HG03064 (cell line): ENCODE measurements around the gene ZXDC.

Experiments
- ATAC-seq: cut with Tn5 transposase; IDR thresholded peaks from one replicate; pipeline ENCODE4 v1.9.1; 2021; ENCODE audit warnings: low read depth; ENCODE audit not compliant: unreplicated experiment

The ZXDC gene

GRCh38 chr3:126401611-126402160 lies 74.0 kb downstream of the ZXDC start:
- ATAC-seq = no peak

GRCh38 chr3:126399756-126400155 lies 75.9 kb downstream of the ZXDC start:
- no peak for ATAC-seq

- ATAC-seq = no peak
Measured at GRCh38 chr3:126399351-126399735, 76.3 kb downstream of the ZXDC start.

DNA sequence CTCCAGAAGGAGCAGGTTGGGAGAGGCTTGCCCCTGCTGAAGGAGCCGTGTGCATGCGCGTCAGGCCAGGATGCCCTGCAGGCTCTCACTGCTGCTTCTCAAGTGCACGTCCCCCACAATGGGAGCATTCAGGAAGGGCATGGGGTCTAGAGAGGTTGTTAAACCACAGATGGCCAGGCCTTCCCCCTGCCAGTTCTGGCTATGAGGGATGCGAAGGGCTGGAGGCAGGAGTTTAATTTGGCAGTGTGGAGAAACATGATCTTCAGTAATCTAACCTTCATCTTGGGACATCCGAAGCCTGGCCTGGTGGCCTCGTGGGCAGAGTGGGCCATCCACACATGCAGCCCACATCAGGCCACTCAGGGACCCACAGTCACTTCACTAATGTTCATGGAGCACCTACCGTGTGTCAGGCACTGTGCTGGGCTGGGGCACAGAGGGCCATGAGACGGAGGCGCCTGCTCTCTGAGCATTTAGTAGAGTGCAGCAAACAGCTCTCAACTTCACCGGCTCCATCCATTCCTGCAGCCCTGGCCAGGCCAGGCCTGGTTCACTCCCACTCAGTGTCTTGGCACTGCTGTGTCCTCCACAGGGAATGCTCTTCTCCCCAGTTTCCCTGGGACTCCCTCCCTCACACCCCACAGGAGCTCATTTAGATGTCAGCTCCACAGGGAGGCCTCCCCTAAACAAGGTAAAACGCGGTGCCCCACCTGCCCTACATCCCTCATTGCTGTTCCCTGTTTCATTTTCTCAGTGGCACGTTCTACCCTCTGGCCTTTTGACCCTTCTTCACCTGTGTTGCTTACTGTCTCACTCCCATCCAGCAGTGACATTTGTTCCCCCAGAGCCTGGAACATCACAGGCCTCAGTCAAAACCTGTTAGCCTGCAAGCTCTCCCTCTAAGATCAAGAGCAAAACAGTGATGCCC lies 77.0 kb downstream of the ZXDC start:
- ATAC-seq = no peak

- no peak for ATAC-seq
Measured at GRCh38 chr3:126397610-126398422, 77.9 kb downstream of the ZXDC start.

DNA sequence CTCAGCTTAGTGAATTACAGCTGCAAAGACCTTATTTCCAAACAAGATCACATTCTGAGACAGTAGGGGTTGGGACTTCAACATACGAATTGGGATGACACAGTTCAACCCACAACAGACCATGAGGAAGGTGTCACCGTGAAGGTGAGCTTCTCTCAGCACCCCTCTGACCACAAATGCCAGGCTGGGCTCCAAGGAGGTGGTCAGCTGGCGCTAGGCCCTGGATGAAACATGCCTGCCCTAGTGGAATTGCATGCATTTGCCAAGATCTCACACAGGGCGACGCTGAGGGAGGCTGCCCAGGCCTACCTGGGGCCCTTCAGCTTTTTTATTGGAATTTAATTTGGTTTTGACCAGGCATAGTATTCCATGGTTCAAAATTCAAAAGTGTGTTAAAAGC lies 79.2 kb downstream of the ZXDC start:
- no peak for ATAC-seq

DNA sequence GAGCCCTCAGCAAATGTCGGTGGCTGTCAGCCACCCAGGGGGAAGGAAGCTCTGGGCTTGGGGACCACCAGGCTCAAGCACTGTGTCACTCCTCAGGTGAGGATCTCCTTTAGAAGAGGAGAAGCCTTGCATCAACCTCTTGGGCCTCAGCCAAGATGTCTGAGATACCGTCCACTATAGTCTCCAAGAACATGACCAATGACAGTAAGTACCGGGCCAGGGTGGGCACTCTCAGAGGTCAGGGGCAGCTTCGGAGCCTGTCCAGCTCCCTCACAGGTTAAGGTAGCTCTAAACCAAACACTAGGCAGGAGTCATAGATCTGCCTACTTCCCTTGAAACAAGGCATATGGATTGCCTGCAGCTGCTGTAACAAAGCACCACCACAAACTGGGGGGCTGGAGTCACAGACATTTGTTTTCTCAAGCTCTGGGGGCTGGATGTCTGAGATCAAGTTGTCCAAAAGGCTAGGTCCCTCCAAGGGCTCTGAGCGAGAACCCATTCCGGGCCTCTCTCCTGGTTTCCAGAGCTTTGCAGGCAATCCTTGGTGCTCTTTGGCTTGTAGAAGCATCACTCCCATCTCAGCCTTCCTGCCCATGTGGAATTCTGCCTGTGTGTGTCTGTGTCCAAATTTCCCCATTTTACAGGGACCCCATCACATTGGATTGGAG lies 79.7 kb downstream of the ZXDC start:
- ATAC-seq = no peak

DNA sequence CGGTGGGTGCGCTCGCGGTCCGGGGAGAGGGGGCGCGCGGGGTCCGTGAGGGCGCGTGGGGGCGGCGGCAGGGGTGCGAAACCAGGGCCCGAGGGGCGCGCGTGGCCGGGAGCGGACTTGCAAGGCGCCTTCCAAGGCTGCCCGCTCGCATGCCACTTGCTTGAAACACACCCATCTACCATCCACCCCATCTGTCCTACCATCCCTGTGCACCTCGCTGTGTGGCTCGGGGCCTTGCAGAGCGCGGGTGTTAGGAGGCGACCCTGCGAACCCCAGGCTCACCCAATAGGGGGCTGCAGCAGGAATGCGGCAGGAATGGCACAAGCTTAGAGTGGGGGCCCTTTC lies 80.7 kb downstream of the ZXDC start:
- no peak for ATAC-seq

DNA sequence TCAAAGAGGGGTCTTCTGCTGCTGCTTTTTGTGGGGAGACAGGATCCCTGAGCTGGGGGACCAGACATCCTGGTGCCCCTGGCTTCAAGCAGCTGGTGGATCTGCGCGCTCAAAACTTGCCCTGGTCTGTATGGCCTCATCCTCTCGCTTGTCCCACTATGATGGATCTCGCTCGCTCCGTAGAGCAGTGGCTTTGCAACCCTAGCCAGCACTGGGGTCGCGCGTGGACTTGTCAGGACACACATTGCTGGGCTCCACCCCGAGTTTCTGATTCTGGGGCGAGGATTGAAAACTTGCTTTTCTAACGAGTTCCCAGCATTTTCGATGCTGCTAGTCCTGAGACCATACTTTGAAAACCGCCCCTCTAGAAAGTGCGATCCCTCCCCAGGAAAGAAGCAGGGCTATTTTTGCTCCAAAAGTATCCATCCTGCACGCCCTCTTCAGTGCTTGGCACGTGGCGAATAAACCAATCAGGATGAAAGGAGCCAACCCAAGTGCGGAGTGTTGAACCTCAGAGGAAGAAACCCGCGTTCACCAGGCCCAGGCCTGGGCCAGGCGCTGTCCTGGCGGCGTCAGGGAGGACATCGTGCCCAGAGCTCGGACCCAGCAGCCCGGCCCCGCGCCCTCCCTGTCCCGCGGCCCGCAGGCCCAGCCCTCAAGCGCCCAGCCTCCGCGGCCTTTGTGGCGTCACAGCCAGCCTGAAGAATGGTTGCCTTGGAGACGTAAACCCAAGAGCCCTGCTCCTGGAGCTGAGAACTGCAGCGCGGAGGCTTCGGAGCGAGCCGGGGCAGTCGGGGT lies 81.3 kb downstream of the ZXDC start, which contains the start of gene CFAP100:
CFAP100 (plus strand) TSS at position 731 of the 798 bp plus-strand sequence. CDS start 1,092 bp downstream, outside the sequence.
- ATAC-seq = no peak

DNA sequence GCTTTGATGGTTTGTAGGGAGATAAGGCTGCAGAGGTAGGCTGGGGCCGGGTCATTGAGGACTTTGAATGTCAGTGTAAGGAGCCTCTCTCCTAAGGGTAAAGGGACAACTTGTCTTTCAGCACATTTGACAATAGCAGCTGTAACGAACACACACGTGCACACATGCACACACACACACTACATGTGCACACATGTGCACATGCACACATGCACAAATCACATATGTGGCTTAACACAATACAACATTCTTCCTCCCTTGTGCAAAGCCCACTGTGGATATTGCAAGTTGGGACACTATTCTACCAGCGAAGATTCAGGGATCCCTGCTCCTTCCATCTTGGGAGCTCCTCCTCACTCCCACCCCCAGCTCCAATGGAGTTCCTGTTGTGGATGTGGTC lies 82.1 kb downstream of the ZXDC start:
- ATAC-seq = no peak

- ATAC-seq = no peak
Measured at GRCh38 chr3:126392246-126392645, 83.4 kb downstream of the ZXDC start.

GRCh38 chr3:126391631-126392030 lies 84.1 kb downstream of the ZXDC start:
- ATAC-seq = no peak

DNA sequence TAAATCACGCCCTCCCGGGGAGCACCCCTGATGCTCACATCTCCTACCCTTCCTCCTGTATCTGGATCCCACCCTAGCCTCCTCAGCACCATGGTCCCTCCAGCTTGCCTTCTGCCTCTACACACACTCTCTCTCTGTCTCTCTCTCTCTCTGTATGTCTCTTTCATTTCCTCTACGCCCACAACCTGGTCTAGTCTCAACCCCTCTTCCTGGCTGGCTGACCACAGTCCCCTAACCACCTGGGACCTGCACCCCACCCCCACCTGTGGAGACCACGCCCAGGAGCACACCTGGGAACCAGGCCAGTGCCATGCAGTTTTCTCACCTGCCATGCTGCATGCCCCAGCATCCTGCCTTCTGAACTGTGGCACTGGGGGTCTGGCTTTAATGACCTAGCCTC lies 84.9 kb downstream of the ZXDC start:
- no peak for ATAC-seq

- no peak for ATAC-seq
Measured at GRCh38 chr3:126390201-126390600, 85.5 kb downstream of the ZXDC start.

GRCh38 chr3:126389794-126390146 lies 85.9 kb downstream of the ZXDC start:
- ATAC-seq = no peak

GRCh38 chr3:126389112-126389793 lies 86.4 kb downstream of the ZXDC start:
- no peak for ATAC-seq
